GM12891 (cell line): Measurements from ENCODE around the gene FBN1.

Experiments used
- PAX5 ChIP-seq: IDR thresholded peaks from 2 replicates; pipeline ENCODE4 v1.6.1; 2011; ENCODE audit warnings: low read length, moderate library complexity, mild to moderate bottlenecking; ENCODE audit not compliant: insufficient read depth, severe bottlenecking
- POLR2A ChIP-seq: IDR thresholded peaks from 2 replicates; pipeline ENCODE4 v1.6.1; 2011; ENCODE audit warnings: low read depth, low read length, control low read depth
- POLR2AphosphoS5 ChIP-seq: IDR thresholded peaks from 2 replicates; pipeline ENCODE4 v1.6.1; 2011; ENCODE audit warnings: low read depth, low read length, control low read depth
- SPI1 ChIP-seq: IDR thresholded peaks from 2 replicates; pipeline ENCODE4 v1.6.1; 2011; ENCODE audit warnings: low read depth, low read length, control low read depth
- TAF1 ChIP-seq: IDR thresholded peaks from 2 replicates; pipeline ENCODE4 v1.6.1; 2011; ENCODE audit warnings: low read depth, low read length, control low read depth

DNA sequence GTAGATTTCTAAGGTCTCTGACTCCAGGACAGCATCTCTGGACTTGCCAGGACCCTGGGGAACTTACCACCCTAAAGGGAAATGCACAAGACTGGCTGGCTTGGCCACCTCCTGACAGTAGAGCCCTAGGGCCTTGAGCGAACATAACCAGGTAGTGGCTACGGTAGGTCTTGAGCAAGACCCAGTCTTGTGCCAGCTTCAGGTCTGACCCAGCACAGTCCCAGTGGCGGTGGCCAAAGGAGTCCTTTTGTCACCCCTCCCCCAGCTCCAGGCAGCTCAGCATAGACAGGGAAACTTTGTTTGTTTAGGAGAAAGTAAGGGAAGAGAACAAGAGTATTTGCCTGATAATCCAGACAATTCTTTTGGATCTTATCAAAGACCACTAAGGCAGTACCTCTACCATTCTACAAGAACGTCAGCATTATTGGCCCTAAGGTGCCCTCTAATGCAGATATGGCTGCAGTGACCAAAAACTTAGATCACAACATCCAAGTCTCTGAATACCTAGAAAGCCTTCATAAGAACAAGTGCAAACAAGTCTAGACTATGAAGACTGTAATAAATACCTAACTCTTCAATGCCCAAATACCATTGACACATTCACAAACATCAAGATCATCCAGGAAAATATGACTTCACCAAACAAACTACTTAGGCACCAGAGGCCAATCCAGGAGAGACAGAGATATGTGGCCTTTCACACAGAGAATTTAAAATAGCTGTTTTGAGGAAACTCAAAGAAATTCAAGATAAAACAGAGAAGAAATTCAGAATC is 38.7 kb upstream of the FBN1 start:
- TF ChIP-seq POLR2AphosphoS5 (no peak), POLR2A (no peak), TAF1 (no peak), SPI1 (no peak), PAX5 (no peak)
